ENCODE data around the gene SEMA3B.
"Not testable (repeated sequence)": the region's sequence is repeated elsewhere in the genome, so short reads cannot be mapped to it uniquely, and the experiment has no call there.

SEMA3B gene

GRCh38 chr3:50242851-50243542, 25.9 kb upstream of the SEMA3B start:
- H3K4me3 ChIP-seq (ENCODE audit: low read depth, low read length): peak overlapping the region; percentile 3
- TF ChIP-seq, protein P1, sequence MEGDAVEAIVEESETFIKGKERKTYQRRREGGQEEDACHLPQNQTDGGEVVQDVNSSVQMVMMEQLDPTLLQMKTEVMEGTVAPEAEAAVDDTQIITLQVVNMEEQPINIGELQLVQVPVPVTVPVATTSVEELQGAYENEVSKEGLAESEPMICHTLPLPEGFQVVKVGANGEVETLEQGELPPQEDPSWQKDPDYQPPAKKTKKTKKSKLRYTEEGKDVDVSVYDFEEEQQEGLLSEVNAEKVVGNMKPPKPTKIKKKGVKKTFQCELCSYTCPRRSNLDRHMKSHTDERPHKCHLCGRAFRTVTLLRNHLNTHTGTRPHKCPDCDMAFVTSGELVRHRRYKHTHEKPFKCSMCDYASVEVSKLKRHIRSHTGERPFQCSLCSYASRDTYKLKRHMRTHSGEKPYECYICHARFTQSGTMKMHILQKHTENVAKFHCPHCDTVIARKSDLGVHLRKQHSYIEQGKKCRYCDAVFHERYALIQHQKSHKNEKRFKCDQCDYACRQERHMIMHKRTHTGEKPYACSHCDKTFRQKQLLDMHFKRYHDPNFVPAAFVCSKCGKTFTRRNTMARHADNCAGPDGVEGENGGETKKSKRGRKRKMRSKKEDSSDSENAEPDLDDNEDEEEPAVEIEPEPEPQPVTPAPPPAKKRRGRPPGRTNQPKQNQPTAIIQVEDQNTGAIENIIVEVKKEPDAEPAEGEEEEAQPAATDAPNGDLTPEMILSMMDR (IDR thresholded peaks at IDR 0.05; ENCODE audit: borderline replicate concordance, insufficient read depth, low read depth, low read length): peak; percentile 12; the same call in 1 of the 2 replicates

GRCh38 chr3:50243543-50243895, 25.4 kb upstream of the SEMA3B start:
- TF ChIP-seq, protein P1 (IDR thresholded peaks at IDR 0.05; ENCODE audit: borderline replicate concordance, insufficient read depth, low read depth, low read length): no peak
- H3K4me3 ChIP-seq (ENCODE audit: low read depth, low read length): no peak overlapping the region

DNA sequence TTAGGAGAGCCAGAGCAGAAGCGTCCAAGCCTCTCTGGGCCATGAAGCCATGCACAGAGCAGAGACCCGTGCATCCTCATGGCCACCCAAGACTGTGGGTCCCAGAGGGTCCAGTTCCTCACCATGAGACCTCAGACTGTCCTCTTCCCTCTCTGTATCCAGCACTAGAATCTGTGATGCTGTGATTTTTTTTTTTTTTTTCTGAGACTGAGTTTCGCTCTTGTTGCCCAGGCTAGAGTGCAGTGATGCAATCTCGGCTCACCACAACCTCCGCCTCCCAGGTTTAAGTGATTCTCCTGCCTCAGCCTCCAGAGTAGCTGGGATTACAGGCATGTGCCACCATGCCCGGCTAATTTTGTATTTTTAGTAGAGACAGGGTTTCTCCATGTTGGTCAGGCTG, 24.1 kb upstream of the SEMA3B start:
- H3K4me3 ChIP-seq (ENCODE audit: low read depth, low read length): not testable (repeated sequence)

- H3K4me3 ChIP-seq (ENCODE audit: low read depth, low read length): no peak overlapping the region
- TF ChIP-seq, protein P1 (IDR thresholded peaks at IDR 0.05; ENCODE audit: borderline replicate concordance, insufficient read depth, low read depth, low read length): no peak
Observed at GRCh38 chr3:50245251-50245745, 23.6 kb upstream of the SEMA3B start.

GRCh38 chr3:50245831-50246516, 23.0 kb upstream of the SEMA3B start:
- H3K4me3 ChIP-seq (ENCODE audit: low read depth, low read length): peak overlapping the region; percentile 59
- TF ChIP-seq, protein P1 (IDR thresholded peaks at IDR 0.05; ENCODE audit: borderline replicate concordance, insufficient read depth, low read depth, low read length): peak; percentile 99

- TF ChIP-seq, protein P1 (IDR thresholded peaks at IDR 0.05; ENCODE audit: borderline replicate concordance, insufficient read depth, low read depth, low read length): no peak
- peak overlapping the region; percentile 59 for H3K4me3 ChIP-seq (ENCODE audit: low read depth, low read length)
Observed at GRCh38 chr3:50246517-50246954, 22.4 kb upstream of the SEMA3B start.

GRCh38 chr3:50248387-50248786, 20.6 kb upstream of the SEMA3B start:
- no peak overlapping the region for H3K4me3 ChIP-seq (ENCODE audit: low read depth, low read length)
- TF ChIP-seq, protein P1 (IDR thresholded peaks at IDR 0.05; ENCODE audit: borderline replicate concordance, insufficient read depth, low read depth, low read length): no peak

Measured in GM12875 (cell line).